Transverse colon (tissue), 4 donors: ENCODE measurements around the gene TDP2. TPM values are rescaled to one million over a fixed set of nuclear protein-coding genes. Genes with fewer than 3 reads are reported as not detected.

Experiments
- DNase-seq: peaks from one replicate; pipeline ENCODE4 v3.0.0-alpha.2; 2019
- H3K27ac ChIP-seq, 4 donors: fragments of 200-600 bp; sonication (generic); 2 replicates each; pipeline ENCODE4 v1.5.1; 2016 to 2018; ENCODE audit warnings: inconsistent platforms in 4 of 4
- H3K27me3 ChIP-seq: fragments of 200-600 bp; sonication (generic); 2 replicates; pipeline ENCODE4 v1.5.1; 2017; ENCODE audit warnings: inconsistent platforms
- H3K36me3 ChIP-seq, 4 donors: fragments of 200-600 bp; sonication (generic); 2 replicates each; pipeline ENCODE4 v1.5.1; 2017 to 2019; ENCODE audit warnings: inconsistent platforms in 4 of 4
- H3K4me1 ChIP-seq, 4 donors: fragments of 200-600 bp; sonication (generic); 2 replicates each; pipeline ENCODE4 v1.5.1; 2017 to 2020; ENCODE audit warnings: inconsistent platforms in 4 of 4
- H3K4me3 ChIP-seq, 4 donors: fragments of 200-600 bp; sonication (generic); 1 replicate in 1 of 4; 2 replicates in 3 of 4; pipeline versions ENCODE4 v1.5.1 to v1.6.1; 2017 to 2019; ENCODE audit warnings: inconsistent platforms in 4 of 4
- H3K9me3 ChIP-seq, 2 donors: fragments of 200-600 bp; sonication (generic); 2 replicates each; pipeline ENCODE4 v1.5.1; 2017 to 2019; ENCODE audit warnings: inconsistent platforms in 2 of 2
- CTCF ChIP-seq, 5 experiments: fragments of 200-600 bp in 3 of 5; fragments of 450-650 bp in 2 of 5; sonication (generic) in 3 of 5; IDR thresholded peaks; 1 replicate in 2 of 5; 2 replicates in 3 of 5; pipeline ENCODE4 v1.5.1; 2016 to 2017; ENCODE audit warnings: antibody characterized with exemption in 5 of 5, inconsistent platforms in 3 of 5, mild to moderate bottlenecking in 2 of 5, moderate library complexity in 1 of 5
- EP300 ChIP-seq: sonication (generic); formaldehyde crosslinking; IDR thresholded peaks from one replicate; pipeline ENCODE4 v1.6.1; 2017; ENCODE audit warnings: antibody characterized with exemption, low read depth
- POLR2A ChIP-seq: fragments of 450-650 bp; IDR thresholded peaks from one replicate; pipeline ENCODE4 v1.6.1; 2016; ENCODE audit warnings: antibody characterized with exemption, mild to moderate bottlenecking, moderate library complexity
- POLR2AphosphoS5 ChIP-seq, 3 donors: sonication (generic); formaldehyde crosslinking; IDR thresholded peaks; one replicate each; pipeline ENCODE4 v1.6.1; 2016; ENCODE audit warnings: antibody characterized with exemption in 3 of 3
- WGBS, 2 donors: methylation state at CpG; one replicate each; pipeline ENCODE4 v1.1.5; 2018; ENCODE audit warnings: low coverage in 1 of 2; 5-methylcytosine and 5-hydroxymethylcytosine counted together
- in situ Hi-C, 4 donors: fragments of 200-750 bp; cut with MboI; loops; one replicate each; pipeline versions ENCODE4 v1.15.0 to v1.15.1; 2017; ENCODE audit warnings: low sequenced_read_pairs in 3 of 4, low pct_ligation_motif_present in 1 of 4, low pct_unique_long_range_greater_than_20kb in 1 of 4
- intact Hi-C: fragments of 100-400 bp; cut with DNase I; formaldehyde crosslinking; loops from one replicate; pipeline ENCODE4 v1.15.1; 2023; ENCODE audit warnings: low total_unique reads
- total RNA-seq, 4 donors: library from RNA; depleted of rRNA; stranded (reverse); fragments of >200 nt; gene quantifications; one replicate each; pipeline ENCODE4 v1.1.0, GENCODE V29; 2016

Gene TDP2
- total RNA-seq, 4 donors from 2014 or later, result 48.4 to 292 (median 151) TPM

- WGBS, 2 donors, result 50 to 68% methylated on average over 2 to 7 of the region's 7 CpGs
- Histone ChIP-seq H3K27ac (no peak overlapping the region), H3K9me3 (no peaks in the 10 kb centered on the region), H3K27me3 (no peaks in the 10 kb centered on the region), H3K4me1 (no peaks in the 10 kb centered on the region), H3K36me3 (no peaks in the 10 kb centered on the region), H3K4me3 (no peak overlapping the region)
- in situ Hi-C loops, result no loop called here
- DNase-seq, result no peak
- TF ChIP-seq CTCF (IDR thresholded peaks at IDR 0.05), result no peak
- no peak for TF ChIP-seq EP300
- no peak for TF ChIP-seq POLR2AphosphoS5 (IDR thresholded peaks at IDR 0.05)
- no peak for TF ChIP-seq POLR2A
- intact Hi-C loops, result no loop called here
Measured at GRCh38 chr6:24614043-24614420, 52.7 kb downstream of the TDP2 start.

GRCh38 chr6:24613361-24614042, 53.2 kb downstream of the TDP2 start:
- WGBS, 2 donors, result 92 to 94% methylated on average over 2 of the region's 2 CpGs
- Histone ChIP-seq H3K4me3 (no peak overlapping the region), H3K27ac (no peak overlapping the region), H3K9me3 (no peaks in the 10 kb centered on the region), H3K27me3 (no peaks in the 10 kb centered on the region), H3K4me1 (no peaks in the 10 kb centered on the region), H3K36me3 (no peaks in the 10 kb centered on the region)
- TF ChIP-seq CTCF (IDR thresholded peaks at IDR 0.05) (no peak), POLR2A (no peak), POLR2AphosphoS5 (IDR thresholded peaks at IDR 0.05) (no peak), EP300 (no peak)
- intact Hi-C loops (no loop called here), in situ Hi-C loops (no loop called here)
- DNase-seq, result no peak

GRCh38 chr6:24610672-24611071, 56.0 kb downstream of the TDP2 start:
- TF ChIP-seq POLR2AphosphoS5 (IDR thresholded peaks at IDR 0.05) (no peak), EP300 (no peak), CTCF (IDR thresholded peaks at IDR 0.05) (no peak), POLR2A (no peak)
- no peak for DNase-seq
- 92 to 94% methylated on average over 4 of the region's 4 CpGs for WGBS, 2 donors
- H3K27me3 ChIP-seq, result no peaks in the 10 kb centered on the region
- H3K9me3 ChIP-seq, result no peaks in the 10 kb centered on the region
- no peaks in the 10 kb centered on the region for H3K4me1 ChIP-seq
- H3K27ac ChIP-seq, result no peak overlapping the region
- in situ Hi-C loops, result no loop called here
- no peak overlapping the region for H3K4me3 ChIP-seq
- intact Hi-C loops, result no loop called here
- H3K36me3 ChIP-seq, result no peaks in the 10 kb centered on the region

GRCh38 chr6:24607310-24608105, 59.2 kb downstream of the TDP2 start:
- no peak for TF ChIP-seq CTCF (IDR thresholded peaks at IDR 0.05)
- H3K27me3 ChIP-seq, result no peaks in the 10 kb centered on the region
- no peak overlapping the region for H3K27ac ChIP-seq
- intact Hi-C loops, result no loop called here
- 45 to 55% methylated on average over 4 to 5 of the region's 5 CpGs for WGBS, 2 donors
- DNase-seq, result no peak
- in situ Hi-C loops, result no loop called here
- no peaks in the 10 kb centered on the region for H3K9me3 ChIP-seq
- no peaks in the 10 kb centered on the region for H3K36me3 ChIP-seq
- H3K4me1 ChIP-seq, result no peaks in the 10 kb centered on the region
- H3K4me3 ChIP-seq, result no peak overlapping the region
